Stimulated activated CD8-positive, alpha-beta memory T cell treated with anti-CD3 and anti-CD28 coated beads, Interleukin-4, amount 100 ng/mL, for 24 hours (primary cell): ENCODE data around the gene MTHFSD.

ENCODE experiments used
- DNase-seq: peaks from one replicate; pipeline ENCODE4 v3.0.0-alpha.2; 2020; ENCODE audit warnings: low read depth

Gene MTHFSD

DNA sequence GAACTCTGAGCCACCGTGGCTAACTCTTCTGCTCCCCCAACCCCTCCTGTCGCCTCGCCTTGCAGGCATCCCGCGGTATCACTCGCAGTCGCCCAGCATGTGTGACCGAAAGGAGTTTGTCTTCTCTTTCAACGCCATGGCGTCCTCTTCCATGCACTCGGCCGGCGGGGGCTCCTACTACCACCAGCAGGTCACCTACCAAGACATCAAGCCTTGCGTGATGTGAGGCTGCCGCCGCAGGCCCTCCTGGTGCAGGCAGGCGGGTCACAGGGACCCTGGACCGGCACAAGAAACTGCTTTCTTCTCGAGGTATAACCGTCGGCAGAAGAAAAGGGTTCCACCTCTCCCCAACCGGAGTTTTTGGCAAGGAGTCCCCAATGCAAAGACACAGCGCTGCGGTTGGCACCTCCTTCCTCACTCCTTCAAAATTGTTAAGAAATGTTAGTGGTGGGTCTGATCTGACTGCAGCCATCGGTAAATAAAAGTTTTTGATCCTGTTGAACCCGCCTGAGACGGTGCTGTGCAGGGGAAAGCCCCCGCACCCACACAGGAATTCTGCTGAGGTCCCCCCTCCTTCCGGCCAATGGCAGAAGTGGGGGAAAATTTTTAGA lies 42.1 kb downstream of the MTHFSD start:
- no peak for DNase-seq

DNA sequence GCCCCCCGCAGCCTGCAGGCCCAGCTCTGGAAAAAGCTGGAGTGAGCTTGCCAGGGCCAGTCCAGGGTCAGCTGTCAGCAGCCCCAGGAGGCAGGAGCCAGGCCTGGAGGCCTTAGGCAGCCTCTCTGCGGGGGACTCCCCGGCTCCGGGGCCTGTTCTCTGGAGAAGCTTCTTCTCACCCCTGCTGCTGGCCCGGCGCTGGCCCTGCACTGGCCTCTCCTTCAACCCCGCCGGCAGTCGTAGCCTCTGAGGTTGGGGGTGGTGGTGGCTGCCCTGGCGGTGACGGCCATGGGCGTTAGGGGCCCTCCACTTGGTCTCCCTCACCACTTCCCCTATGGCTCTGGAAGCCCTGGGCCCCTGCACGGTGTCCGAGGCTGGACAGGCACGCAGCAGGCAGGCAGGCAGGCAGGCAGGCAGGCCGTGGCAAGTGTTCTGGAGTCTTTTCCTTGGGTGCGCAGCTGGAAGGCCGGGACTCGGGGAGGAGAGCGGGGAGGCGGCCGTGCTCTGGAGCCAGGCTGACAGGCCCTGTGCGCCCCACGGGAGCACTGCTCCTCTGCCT lies 42.7 kb downstream of the MTHFSD start:
- DNase-seq, result no peak

- no peak for DNase-seq
Observed at GRCh38 chr16:86511317-86512161, 43.5 kb downstream of the MTHFSD start.

DNA sequence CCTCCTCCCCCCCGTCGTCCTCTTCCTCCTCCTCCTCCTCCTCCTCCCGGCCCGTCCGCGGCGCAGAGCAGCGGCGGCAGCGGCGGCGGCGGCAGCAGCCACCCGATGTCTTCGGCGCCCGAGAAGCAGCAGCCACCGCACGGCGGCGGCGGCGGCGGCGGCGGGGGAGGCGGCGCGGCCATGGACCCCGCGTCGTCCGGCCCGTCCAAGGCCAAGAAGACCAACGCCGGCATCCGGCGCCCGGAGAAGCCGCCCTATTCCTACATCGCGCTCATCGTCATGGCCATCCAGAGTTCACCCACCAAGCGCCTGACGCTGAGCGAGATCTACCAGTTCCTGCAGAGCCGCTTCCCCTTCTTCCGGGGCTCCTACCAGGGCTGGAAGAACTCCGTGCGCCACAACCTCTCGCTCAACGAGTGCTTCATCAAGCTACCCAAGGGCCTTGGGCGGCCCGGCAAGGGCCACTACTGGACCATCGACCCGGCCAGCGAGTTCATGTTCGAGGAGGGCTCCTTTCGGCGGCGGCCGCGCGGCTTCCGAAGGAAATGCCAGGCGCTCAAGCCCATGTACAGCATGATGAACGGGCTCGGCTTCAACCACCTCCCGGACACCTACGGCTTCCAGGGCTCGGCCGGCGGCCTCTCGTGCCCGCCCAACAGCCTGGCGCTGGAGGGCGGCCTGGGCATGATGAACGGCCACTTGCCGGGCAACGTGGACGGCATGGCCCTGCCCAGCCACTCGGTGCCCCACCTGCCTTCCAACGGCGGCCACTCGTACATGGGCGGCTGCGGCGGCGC lies 44.4 kb downstream of the MTHFSD start, which contains the start of gene FOXF1:
Gene FOXF1, plus strand, starts transcription at position 63 of the 797 bp plus-strand sequence. Its CDS starts 43 bp downstream, at position 106.
- DNase-seq, result no peak

GRCh38 chr16:86509759-86510464 lies 45.1 kb downstream of the MTHFSD start:
- DNase-seq, result no peak

DNA sequence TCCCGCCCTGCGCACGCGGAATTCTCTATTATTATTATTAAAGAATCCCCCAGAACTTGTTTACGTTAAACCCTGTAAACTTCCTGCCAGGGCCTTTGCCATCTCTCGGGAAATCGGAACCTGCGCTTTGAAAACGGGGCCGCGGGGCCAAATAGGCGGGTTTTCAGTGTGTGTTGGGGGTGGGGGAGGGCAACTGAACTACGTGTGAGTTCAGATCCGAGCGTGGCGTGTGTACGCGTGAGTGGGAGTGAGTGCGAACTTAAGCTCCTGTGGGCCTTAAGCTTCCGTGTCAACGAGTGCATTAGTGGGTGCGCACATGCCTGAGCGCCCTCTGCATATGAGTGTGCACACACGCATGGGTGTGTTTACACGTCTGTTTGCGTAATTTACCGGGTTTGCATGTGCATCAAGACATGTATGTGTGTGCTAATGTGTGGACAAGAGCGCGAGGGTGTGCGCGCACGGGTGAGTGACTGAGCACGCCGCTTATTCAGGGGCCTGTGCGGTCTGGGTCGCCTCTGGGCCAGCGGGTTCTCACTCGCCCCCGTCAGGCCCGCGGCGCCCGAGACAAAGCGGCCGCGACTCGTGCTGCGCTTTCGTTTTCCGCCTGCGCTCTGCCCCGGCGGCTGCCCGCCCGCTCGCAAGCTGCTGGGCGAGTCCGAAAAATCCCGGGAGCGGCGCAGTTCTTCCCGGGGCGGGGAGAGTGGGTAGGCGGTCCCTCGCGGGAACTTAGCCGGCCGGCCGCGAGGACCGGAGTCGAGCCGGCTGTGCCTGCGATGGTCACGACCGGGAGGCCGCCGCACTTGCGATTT lies 45.9 kb downstream of the MTHFSD start:
- no peak for DNase-seq

DNA sequence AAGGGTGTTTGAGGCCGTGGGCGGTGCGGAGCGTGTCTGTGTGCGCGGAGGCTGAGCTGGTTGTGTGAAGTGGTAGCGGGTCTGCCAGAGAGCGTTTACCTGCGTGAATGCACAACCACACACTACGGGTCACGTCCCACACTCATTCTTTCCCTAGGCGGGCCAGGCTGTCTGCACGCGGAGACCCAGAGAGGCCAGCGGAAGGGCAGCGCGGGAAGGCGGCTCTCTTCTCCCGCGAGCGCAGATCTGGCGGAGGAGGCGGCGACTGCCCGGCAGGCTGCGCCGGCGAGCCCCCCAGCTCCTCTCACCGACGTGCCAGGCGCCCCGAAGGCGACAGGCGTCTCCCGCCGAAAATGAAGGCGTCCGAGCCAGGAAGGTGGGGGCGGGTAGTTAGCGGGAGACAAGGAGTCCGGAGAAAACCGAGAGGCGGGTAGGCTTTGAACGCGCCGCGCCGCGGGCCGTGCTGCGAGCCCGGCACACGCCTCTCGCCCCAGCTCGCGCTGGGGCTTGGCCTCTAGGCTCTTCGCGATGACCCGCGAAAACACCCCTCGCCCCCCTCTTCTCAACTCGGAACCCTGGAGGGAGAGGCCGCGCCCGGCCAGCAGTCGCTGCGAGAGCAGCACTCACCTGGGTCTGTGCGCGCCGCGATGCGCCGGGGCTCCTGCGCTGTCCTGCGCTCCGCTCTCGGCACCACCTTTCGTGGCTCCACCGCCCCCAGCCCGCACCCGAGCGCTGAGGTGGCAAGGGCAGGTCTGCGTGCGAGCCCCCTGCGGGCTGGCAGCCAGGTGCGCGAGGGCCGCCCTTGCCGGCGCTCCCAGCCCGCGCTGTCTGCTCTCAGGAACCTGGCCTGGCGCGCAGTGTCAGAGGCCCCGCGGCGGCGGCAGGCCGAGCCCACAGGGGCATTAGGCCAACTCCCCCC lies 46.7 kb downstream of the MTHFSD start:
- DNase-seq, result no peak

- DNase-seq, result no peak
Observed at GRCh38 chr16:86507173-86508027, 47.6 kb downstream of the MTHFSD start.

GRCh38 chr16:86505899-86506864 lies 48.9 kb downstream of the MTHFSD start:
- DNase-seq, result no peak

GRCh38 chr16:86505185-86505898 lies 49.7 kb downstream of the MTHFSD start:
- no peak for DNase-seq

DNA sequence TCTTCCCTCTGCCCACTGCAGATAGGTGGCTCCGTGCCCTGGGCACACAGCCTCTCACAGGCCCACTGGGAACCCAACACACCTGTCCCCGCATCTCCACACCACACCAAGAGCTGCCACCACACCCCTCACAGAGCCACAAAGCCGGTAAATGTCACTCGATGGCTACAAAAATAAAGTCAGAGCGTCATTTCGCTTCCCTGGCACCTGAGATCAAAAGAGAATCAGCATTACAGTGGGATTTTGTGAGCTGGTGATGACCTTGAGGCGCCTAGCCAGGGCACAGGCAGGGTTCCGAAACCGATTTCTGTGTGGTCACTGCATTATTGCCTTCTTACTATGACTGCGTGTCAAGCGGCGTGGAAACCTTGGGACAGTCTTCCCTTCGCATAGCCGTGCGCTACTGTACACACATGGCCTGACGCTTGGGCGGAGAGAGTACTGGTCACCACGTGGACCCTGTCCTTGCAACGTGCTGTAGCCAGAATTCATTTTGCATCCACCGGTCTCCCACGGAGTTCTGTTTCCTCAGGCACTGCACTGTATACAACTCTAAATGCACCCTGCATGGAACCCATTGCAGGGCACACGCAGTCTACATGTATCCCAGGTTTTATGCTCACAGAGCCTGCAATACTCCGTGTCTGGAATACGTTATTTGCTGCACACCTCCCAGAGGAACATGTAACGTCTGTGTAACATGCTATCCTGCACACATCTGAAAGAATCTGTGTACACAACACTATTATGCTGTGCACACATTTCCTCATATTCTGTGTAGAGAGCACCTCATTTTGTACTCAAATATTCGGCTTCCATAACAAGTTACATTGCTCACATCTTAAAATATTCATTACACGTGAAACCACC lies 50.5 kb downstream of the MTHFSD start:
- no peak for DNase-seq

- DNase-seq, result no peak
Observed at GRCh38 chr16:86503830-86504229, 51.2 kb downstream of the MTHFSD start.

DNA sequence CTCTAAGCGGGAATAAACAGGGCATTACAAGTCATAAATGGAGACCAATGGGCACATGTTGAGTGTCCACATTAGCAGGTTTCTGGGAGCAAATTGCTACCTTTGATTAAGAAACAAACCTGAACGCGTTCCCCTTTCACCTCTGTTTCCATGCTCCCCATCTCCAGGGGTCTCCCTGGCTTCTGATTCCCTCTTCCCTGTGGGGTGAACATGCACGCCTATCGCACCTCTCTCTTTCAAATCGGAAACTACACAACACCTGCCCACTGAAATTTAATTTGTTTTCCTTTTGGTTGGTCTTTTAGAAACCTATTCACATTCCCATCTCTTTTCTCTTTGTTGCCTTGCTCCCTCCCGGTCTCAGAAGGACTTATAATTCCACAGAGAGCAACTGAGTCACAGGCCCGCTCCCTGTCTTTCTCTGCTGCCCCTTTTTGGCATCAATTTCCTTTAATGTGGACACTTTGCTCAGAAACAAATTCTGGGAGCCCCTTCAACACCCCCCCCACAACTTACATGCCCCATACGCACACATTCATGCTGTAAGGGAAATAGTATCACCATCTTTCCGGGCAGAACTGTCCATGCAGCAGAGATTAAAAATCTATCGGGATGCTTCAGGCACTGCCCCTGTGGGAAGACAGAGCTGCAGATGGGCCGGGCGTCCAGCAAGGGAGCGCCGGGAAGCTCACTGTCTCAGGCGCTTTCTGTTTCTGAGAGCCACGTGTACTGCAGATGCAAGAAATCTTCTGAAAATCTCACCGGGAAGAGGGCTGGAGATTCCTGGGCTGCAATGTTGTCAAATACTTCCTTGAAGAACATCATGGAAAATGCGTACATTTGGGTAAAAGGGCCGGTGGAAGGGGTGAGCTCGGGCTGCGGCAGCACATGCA lies 51.9 kb downstream of the MTHFSD start:
- no peak for DNase-seq

DNA sequence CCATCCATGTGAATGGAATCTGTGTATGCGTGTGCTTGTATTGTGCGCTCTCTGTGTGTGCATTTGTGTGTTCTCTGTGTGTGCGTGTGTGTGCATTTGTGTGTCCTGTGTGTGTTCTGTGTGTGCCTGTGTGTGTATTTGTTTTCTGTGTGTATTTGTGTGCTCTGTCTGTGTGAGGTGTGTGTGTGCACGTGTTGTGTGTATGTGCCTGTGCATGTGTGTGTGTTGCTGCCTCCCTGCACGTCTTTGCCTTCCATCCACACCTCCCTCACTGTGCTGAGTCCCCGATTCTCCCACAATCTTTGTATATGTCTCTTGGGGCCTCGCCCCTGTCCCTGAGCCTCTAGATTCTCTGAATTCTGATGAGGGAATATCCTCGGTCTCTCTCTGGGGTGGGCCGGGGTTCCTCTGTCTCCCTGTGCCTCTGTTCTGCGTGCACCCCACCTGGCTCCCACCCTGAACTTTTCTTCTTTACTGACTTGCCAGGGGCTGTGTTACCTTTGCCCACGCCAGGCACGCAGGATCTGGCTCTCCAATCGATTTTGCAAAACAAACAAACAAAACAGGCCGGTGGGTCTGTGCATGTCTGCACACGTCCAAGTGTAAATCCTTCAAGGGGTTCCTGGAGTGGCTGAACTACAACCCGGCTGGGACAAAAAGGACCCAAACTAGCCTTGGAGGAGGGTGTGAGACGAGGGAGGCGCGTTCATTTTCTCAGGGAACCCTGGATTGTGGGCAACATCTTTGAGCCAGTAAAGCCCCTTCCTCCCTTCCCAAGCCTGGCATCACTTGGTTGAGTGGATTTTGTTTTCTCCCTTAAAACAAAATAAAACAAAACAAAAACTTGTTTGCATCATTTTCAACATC lies 52.8 kb downstream of the MTHFSD start:
- no peak for DNase-seq
